SK-N-SH (cell line): ENCODE measurements around the gene GAGE12F.
"Not testable (repeated sequence)": the region's sequence is repeated elsewhere in the genome, so short reads cannot be mapped to it uniquely, and the experiment has no call there.

ENCODE experiments used
- ELF1 ChIP-seq: IDR thresholded peaks from 2 replicates; pipeline ENCODE4 v1.4.0; 2012
- EP300 ChIP-seq, 2 experiments: IDR thresholded peaks; 2 replicates each; pipeline versions ENCODE4 v1.4.0 to v1.6.1; 2012; ENCODE audit warnings: borderline replicate concordance in 1 of 2, low read depth in 1 of 2, low read length in 1 of 2
- EZH2phosphoT487 ChIP-seq: fragments of 200-600 bp; sonication (generic); IDR thresholded peaks from 2 replicates; pipeline ENCODE4 v1.6.1; 2017; ENCODE audit warnings: low read depth, mixed run types, mild to moderate bottlenecking, antibody characterized with exemption, moderate library complexity, borderline replicate concordance
- FOXM1 ChIP-seq: IDR thresholded peaks from 2 replicates; pipeline ENCODE4 v1.4.0; 2012; ENCODE audit warnings: low read depth, mild to moderate bottlenecking
- GABPA ChIP-seq: IDR thresholded peaks from 2 replicates; pipeline ENCODE4 v1.4.0; 2012; ENCODE audit warnings: low read depth, mild to moderate bottlenecking
- JUND ChIP-seq: IDR thresholded peaks from 2 replicates; pipeline ENCODE4 v1.4.0; 2012
- NFIC ChIP-seq: IDR thresholded peaks from 2 replicates; pipeline ENCODE4 v1.4.0; 2012; ENCODE audit warnings: borderline replicate concordance
- RCOR1 ChIP-seq: fragments of 150-350 bp; IDR thresholded peaks from 2 replicates; pipeline ENCODE4 v1.6.1; 2017; ENCODE audit warnings: antibody characterized with exemption, low read length
- RFX5 ChIP-seq: IDR thresholded peaks from 2 replicates; pipeline ENCODE4 v1.6.1; 2012; ENCODE audit warnings: mild to moderate bottlenecking, improper control_type of control experiment, low read length
- SMC3 ChIP-seq: IDR thresholded peaks from 2 replicates; pipeline ENCODE4 v1.6.1; 2012; ENCODE audit warnings: low read depth, low read length, improper control_type of control experiment
- TAF1 ChIP-seq: IDR thresholded peaks from 2 replicates; pipeline ENCODE4 v1.6.1; 2012; ENCODE audit warnings: low read depth, mild to moderate bottlenecking, low read length, moderate library complexity, borderline replicate concordance
- YY1 ChIP-seq: IDR thresholded peaks from 2 replicates; pipeline ENCODE4 v1.4.0; 2012; ENCODE audit warnings: low read depth, mild to moderate bottlenecking
- TF ChIP-seq, protein P1 (sequence below): fragments of 200-600 bp; sonication (generic); IDR thresholded peaks from 2 replicates; pipeline ENCODE4 v1.6.1; 2017; ENCODE audit warnings: antibody characterized with exemption, mild to moderate bottlenecking, moderate library complexity

DNA sequence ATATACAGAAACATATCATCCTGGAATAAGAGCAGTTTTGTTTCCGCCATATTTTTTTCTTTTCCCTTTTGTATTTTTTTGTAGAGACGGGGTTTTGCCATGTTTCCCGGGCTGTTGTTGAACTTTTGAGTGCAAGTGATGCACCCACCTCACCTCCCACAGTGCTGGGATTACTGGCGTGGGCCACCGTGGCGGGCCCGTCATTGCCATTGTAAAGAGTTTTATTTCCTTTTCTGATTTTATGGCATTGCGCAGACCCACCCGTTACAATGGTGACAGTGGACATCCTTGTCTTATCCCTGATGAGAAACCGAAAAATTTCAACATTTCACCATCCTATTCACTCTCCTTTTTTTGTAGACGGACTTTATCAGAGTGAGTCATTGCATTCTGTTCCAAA lies 8.1 kb downstream of the GAGE12F start:
- TF ChIP-seq, protein P1, sequence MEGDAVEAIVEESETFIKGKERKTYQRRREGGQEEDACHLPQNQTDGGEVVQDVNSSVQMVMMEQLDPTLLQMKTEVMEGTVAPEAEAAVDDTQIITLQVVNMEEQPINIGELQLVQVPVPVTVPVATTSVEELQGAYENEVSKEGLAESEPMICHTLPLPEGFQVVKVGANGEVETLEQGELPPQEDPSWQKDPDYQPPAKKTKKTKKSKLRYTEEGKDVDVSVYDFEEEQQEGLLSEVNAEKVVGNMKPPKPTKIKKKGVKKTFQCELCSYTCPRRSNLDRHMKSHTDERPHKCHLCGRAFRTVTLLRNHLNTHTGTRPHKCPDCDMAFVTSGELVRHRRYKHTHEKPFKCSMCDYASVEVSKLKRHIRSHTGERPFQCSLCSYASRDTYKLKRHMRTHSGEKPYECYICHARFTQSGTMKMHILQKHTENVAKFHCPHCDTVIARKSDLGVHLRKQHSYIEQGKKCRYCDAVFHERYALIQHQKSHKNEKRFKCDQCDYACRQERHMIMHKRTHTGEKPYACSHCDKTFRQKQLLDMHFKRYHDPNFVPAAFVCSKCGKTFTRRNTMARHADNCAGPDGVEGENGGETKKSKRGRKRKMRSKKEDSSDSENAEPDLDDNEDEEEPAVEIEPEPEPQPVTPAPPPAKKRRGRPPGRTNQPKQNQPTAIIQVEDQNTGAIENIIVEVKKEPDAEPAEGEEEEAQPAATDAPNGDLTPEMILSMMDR, result not testable (repeated sequence)
- not testable (repeated sequence) for TF ChIP-seq SMC3; EP300 (IDR thresholded peaks at IDR 0.05; ENCODE audit: borderline replicate concordance in 1 of 2, low read depth in 1 of 2, low read length in 1 of 2); RFX5; JUND; NFIC; YY1; EZH2phosphoT487; RCOR1; ELF1; TAF1; GABPA; FOXM1
